GM12801 (cell line): ENCODE measurements around the gene RNF217.

Experiments
- TF ChIP-seq, protein P1 (sequence below): IDR thresholded peaks from one replicate; pipeline ENCODE4 v1.5.1; 2011; ENCODE audit warnings: control low read depth; ENCODE audit not compliant: insufficient read length; ENCODE audit errors: extremely low read depth

RNF217 gene

DNA sequence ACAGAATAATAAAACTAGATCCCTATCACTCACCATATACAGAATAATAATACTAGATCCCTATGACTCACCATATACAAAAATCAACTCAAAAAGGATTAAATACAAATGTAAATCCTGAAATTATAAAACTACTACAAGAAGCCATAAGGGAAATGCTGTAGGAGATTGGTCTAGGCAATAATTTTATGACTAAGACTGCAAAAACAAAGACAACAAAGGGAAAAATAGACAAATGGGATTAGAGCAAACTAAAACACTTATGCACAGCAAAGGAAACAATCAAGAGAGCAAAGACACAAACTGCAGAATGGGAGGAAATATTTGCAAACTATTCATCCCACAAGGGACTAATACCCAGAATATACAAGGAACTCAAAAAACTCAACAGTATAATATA, 4.1 kb upstream of the RNF217 start:
- TF ChIP-seq, protein P1, sequence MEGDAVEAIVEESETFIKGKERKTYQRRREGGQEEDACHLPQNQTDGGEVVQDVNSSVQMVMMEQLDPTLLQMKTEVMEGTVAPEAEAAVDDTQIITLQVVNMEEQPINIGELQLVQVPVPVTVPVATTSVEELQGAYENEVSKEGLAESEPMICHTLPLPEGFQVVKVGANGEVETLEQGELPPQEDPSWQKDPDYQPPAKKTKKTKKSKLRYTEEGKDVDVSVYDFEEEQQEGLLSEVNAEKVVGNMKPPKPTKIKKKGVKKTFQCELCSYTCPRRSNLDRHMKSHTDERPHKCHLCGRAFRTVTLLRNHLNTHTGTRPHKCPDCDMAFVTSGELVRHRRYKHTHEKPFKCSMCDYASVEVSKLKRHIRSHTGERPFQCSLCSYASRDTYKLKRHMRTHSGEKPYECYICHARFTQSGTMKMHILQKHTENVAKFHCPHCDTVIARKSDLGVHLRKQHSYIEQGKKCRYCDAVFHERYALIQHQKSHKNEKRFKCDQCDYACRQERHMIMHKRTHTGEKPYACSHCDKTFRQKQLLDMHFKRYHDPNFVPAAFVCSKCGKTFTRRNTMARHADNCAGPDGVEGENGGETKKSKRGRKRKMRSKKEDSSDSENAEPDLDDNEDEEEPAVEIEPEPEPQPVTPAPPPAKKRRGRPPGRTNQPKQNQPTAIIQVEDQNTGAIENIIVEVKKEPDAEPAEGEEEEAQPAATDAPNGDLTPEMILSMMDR, result no peak

DNA sequence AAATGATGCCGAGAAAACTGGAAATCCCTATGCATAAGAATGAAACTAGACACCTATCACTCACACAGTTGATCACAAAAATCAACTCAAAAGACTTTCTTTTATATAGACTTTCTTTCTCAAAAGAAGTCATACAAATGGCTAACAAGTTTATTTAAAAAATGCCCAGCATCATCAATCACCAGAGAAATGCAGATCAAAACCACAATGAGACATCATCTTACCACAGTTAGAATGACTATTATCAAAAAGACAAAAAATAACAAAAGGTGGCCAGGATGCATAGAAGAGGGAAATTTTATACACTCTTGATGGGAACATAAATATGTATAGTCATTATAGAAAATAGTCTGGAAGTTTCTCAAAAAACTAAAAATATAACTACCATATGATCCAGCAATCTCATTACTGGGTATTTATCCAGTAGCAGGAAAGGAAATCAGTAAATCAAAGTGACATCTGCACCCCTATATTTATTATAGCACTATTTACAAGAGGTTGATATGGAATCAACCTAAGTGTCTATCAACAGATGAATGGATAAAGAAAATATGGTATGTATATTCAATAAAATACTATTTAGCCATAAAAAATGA, 3.4 kb upstream of the RNF217 start:
- TF ChIP-seq, protein P1, result no peak

- TF ChIP-seq, protein P1, result no peak
Measured at GRCh38 chr6:124960757-124961463, 1.3 kb upstream of the RNF217 start.

DNA sequence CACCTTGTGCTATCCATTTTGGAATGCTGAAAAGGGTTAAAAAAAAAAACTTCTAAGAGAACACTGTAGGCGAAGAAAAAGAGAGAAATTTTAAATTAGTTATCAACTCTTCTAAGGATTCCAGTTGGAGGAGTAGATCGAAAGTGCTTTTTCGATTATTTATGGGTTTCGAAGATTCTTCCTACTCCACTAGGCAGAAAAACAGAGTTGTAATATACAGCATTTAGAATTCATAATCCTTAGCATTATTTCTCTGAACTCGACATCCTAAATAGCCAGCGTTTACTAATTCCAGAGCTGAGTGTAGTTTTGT, 817 bp upstream of the RNF217 start:
- TF ChIP-seq, protein P1, result no peak

DNA sequence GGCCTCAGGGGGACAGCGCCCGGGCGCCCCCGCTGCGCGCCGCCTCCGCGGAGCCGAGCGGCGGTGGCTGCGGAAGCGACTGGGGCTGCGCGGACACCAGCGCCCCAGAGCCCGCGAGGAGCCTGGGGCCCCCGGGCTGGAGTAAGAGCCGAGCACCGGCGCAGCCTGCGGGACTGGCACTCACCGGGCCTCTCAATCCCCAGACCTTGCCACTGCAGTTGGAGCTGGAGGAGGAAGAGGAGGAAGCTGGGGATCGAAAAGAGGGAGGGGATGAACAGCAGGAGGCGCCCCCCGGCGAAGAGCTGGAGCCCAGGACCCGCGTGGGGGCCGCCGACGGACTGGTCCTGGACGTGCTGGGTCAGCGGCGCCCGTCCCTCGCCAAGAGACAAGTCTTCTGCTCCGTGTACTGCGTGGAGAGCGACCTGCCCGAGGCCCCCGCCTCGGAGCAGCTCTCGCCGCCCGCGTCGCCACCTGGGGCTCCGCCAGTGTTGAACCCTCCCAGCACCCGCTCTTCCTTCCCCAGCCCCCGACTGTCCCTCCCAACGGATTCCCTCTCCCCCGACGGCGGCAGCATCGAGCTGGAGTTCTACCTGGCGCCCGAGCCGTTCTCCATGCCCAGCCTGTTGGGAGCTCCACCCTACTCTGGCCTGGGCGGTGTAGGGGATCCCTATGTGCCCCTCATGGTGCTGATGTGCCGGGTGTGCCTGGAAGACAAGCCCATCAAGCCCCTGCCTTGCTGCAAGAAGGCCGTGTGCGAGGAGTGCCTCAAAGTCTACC, 590 bp downstream of the RNF217 start:
- TF ChIP-seq, protein P1, result no peak

DNA sequence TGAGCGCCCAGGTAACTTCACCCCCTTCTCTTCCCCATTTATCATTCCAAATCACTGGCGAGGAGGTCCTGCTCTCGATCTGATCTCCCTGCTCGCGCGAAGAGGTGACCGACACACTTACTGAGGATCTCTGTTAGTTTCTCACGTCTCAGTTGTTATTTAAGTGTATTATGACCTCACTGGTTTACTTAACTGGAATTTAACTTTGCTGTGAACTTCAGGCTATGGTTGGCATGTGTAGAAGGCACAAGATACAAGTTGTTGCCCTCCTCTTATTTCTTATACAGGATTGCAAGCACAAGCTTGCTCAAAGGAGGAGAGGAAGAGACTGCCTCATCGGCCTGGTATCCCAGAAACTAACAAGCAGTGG, 1.2 kb downstream of the RNF217 start:
- TF ChIP-seq, protein P1, result no peak

DNA sequence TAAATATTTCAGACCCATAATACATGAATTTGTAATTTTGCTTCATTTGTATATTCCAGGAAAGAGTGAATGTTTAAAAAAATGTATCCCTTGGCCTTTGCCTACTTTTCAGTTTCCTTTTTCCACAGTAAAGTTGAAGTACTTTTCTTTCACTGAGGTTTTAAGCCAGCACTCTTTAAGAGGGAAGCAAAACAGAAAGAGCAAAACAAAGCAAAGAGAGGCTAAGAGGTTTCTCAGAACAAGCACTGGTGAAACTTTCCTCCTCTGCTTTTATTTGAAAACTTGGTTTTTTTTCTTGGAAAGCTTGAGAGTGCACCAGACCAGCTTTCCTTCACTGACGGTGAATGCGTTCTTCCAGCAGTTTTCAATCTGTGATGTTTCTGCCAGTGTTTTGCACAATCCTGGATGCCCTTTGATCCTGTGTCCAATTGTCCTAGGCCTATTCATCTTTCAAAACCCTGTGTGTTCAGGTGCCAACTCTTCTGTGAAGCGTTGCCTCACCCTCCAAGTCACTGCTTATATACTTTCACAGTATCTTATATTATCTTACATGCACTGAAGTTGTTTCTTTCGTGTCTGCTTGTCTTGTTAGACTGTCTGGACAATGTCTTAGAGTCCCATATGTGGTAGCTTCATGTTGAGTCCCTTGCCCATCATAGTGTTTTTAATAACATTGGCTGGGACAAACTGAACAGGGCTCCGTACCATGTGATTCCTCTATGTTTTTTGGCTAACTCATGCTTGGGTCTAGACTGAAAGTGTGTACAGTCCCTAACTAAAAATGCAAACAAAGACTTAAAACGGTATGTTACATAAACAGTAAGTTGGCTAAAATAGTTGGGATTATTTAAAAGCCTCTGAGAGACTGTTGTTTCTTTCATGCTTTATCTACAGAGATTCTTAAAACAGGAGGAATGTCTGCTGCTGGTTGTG, 1.9 kb downstream of the RNF217 start:
- TF ChIP-seq, protein P1, result no peak
